NK-92 (cell line): Measurements from ENCODE around the gene SP6.

Experiments used
- DNase-seq: peaks from one replicate; lab custom pipeline; 2025; ENCODE audit not compliant: unreplicated experiment; lab: John Stamatoyannopoulos, UW

The SP6 gene

DNA sequence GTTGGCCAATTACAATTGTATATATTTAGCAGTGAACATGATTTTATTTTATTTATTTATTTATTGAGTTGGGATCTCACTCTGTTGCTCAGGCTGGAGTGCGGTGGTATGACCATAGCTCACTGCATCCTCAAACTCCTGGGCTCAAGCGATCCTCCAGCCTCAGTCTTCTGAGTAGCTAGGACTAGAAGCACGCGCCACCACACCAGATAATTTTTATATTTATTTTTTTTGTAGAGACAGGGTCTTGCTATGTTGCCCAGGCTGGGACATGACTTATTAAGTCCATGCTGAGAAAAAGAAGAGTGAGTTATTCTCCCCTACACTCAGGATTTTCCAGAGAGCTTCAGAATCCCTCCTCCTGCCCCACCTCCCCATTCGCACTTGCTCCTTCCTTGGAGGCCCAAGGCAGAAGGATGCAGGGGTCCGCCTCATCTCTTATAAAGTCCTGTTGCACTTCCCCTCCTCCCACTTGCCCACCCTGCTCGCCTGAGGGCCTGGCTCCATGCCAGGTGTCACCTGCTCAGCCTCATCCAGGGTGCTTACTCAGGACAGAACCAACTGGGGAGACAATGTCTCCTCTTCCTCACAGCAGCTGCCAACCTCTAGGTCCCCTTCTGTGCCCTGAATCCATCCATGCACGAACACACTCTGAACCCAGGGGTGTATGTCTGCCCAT, 29.0 kb upstream of the SP6 start:
- DNase-seq: no peak

DNA sequence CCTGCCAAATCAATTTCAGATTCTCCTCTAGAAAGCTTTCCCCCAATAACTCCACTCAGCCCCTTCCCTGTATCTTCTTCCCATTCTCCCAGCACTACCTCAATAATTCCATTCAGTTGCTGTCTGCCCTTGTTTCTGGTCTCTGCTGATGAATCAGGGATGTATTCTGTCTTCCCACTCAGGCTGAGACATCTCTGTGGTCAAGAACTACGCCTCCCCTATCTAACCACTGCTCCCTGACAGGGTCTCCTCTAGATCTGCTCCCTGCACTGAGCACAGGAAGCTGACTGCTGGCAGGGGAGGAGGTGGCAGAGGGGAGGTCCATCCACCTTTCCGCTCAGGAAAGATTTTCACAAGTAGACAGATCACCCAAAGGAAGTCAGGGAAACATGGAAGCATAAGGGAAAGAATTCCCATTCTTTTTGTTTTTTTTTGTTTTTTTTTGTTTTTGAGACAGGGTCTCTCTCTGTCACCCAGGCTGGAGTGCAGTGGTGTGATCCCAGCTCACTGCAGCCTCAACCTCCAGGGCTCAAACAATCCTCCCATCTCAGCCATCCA, 28.1 kb upstream of the SP6 start:
- no peak for DNase-seq

DNA sequence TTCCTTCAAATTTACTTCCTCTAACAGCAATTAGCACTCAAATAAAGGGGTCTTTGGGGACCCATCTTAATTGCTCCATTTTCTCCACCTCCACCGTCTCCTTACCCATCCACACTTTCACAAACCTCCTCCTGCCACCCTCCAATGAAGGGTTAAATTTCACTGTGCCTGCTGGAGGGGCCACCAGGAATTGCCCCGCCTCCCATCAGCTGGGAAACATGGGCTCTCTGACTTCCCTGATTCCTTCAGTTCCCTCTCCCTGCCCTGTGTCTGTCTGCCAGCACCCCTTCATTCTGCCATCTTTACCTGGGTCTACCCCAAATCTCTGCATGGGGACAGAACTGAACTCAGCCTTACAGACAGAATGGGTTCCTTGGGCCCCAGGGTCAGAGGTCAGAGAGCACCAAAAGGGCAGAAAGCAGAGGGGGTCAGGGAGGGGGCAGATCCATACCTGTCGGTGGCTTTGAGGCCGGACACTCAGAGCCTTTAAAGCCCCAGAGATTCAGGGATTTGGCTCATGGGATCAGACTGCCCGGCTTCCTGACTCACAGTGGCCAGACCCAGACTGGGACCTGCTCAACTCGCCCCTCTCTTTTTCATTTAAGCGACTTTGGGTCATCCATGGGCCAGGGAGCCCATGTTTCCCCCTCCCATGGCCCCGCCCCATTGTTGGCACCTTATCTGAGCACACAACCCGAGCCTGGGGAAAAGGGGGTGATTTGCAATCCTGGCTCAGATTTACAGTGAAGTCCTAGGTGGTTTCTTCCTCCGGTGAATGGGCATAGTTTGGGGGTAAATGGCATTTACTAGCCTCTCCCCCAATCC, 27.5 kb upstream of the SP6 start:
- no peak for DNase-seq

DNA sequence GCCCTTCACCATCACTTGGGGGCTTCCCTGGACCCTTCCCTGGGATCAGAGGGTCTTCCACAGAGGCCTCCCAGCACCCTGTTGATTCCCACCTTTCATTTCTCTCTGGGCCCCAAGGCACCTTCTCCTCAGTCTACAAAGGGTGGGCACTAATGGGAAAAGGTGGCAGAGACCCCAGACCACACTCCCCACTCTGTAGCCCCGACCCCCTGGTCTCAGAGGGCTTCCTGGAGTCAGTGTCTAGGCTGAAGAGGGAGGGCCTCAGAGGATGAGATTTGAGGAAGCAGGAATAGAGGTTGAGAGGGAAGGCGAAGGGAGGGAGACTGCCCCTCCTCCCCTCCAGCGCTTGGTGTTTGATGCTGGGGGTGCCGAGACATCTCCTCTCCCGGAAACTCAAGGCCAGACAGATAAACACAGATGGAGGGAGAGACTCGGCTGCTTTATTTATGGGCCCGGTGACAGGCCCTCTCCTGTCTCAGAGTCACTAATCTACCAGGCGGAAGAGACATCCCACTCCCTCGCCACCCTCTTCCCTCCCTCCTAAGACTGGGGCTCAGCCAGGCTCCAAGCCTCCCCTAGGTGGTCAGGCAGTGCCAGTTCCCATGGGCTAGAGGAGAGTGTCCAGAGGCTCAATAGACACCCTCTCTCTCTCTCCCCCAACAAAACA, 26.5 kb upstream of the SP6 start:
- no peak for DNase-seq

DNA sequence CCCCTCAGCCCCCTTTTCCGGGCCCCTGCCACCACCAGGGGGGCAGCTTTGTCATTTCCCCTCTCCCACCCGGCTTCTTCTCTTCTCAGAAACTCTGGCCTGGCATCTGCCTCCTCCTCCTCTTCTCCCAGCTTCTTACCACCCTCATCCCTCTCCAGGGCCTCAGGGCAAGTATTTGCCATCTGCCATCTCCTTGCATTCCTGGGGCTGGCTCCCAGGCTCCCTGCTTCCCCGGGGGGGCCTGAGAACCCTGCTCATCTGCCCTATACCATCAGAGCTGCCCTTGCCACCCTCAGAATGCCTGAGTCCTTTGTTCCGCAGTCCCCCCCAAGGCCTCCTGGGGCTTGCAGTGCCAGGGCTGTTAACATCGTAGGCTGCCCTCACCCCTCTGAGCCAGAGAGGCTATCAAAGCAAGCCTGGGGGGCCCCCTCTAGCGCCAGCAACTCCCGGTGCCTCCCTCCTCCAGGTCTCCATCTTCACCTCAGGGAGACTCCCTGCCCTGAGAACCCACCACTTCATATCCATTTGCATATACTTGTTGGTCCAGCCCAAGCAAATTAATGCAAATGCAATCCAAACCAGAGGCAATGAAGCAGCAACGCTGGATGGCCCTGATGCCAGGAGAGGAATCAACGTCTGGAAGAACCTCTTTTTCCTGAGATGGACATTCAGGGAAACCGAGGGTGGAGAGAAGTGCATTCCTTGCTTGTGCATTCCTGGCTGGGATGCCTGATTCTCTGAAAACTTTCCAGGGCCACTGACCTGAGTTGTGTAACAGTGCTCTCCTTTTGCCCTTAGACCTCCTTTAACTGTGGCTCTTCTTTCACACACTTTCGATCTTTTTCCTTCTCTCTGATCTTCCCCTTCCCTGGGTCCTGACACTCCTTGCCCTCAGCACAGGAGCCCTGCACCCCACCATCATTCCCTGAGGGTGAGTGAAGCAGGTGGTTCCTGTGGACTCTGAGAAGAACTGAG, 24.3 kb upstream of the SP6 start:
- DNase-seq: no peak

DNA sequence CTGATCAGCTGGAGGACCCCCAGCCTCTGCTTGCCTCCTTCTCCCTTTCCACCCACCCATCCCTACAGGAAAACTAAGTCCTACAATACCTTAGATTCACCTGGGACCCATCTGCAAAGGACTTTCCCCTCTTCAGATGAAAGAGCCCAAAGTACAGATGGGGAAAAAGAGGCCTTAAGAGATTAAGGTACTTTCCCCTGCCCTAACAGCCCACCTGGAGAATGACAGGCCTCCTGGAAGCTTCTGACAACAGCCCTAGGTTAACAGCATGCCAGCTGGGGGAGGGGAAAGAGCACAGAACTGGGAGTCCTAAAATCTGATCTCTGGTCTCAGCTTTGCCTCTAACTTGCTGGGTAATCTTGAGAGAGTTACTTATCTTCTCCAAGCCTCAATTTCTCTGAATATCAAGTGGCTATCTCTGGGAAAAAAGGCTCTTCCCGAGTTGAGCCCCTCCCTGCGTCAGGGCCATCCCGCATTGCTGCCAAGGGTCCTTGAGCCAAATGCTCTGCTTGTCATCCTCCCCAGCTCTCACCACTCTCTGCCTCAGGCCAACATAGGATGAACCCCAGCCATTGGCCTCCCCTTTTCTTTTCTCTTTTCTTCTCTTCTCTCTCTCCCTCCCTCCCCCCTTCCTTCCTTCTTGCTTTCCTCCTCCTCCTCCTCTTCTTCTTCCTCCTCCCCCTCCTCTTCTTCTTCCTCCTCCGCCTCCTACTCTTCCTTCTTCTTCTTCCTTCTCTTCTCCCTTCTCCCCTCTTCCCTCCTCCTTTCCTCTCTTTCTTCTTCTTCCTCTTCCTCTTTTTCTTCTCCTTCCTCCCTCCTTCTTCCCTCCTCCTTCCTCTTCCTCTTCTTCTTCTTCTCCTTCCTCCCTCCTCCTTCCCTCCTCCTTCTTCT, 22.5 kb upstream of the SP6 start:
- DNase-seq: no peak

DNA sequence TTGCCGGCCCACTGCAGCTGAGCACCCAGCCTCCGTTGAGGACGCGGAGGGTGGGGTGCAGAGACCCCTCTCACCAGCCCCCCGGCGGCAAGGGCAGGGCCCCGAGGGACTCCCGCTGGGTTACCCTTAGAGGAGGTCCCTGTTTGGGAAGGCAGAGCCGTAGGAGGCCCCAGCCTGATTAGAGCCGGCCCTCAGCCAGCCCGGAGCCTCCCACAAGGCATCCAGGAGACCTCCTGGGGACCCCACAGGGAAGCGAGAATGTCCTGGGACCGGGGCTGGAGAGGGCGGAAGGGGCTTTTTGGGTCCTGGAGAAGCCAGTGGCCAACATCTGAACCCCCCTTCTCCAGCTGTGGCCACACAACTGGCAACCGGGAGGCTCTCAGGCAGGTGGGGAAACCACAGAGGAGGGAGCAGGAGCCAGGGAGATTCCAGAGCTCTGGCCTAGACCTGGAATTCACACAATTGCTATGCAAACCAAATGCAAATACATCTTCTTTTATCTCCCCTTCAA, 21.7 kb upstream of the SP6 start:
- DNase-seq: no peak

DNA sequence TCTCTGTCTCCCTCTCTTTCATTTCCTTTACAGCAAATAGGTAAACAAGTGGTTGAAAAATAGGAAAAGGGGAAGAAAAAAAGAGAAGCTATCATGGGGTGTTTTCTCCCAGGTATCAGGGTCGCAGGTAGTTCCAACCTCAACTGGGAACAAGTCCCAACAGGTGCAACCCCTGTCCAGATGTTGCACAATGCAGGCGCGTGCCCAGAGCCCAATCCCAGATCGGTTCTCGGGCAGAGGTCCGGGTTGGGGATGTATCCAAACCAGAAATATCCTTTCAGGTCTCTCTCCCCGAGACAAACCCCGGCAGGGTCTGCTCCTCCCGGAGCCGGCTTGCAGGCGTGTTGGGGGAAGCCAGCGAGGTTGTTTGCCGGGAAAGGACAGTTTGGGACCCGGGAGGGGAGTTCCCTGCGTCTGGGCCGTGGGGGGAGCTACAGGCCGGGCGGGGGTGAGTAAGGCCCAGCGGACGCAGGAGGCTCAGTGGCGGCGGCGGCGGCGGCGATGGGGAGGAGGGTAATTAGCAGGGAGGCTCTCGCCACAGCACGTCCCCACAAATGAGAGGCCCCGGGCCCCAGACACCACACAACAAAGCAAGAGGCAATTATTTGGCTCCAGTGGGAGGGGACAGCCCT, 21.2 kb upstream of the SP6 start:
- no peak for DNase-seq

DNA sequence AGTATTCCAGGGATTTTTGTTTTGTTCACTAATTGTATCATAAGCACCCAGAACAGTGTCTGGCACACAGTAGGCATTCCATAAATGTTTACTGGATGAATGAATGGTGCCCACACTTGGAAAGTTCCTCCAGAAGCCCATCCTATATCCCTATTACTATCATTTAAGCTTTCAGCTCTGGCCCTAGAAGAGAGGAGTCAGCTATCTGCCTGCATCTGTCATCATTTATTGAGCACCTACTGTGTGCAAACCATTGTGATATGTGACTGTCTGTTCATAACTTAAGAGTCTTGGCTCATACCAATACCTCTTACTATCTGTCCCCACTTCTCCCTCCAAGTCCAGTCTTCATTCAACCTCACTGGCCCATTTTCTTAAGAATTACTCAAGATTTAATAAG, 20.1 kb upstream of the SP6 start:
- no peak for DNase-seq

DNA sequence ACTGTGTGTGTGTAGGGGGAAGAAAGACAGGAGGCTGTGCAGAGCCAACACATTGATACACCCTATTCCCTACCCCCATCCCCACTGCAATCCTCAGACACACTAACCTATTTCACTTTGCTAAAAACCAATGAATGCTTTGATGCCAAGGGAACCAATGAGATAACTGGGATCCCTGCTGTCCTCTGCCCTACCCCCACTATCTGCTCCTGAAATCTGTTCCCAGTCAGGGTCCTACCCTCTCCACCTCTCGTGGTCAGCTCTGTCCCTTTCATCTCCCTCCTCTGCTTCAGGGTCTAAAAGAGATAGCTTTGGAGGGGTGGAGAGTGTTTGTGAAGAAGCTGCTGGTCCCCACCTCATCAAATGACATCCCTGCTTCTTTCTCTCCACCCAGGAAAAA, 19.1 kb upstream of the SP6 start:
- no peak for DNase-seq

DNA sequence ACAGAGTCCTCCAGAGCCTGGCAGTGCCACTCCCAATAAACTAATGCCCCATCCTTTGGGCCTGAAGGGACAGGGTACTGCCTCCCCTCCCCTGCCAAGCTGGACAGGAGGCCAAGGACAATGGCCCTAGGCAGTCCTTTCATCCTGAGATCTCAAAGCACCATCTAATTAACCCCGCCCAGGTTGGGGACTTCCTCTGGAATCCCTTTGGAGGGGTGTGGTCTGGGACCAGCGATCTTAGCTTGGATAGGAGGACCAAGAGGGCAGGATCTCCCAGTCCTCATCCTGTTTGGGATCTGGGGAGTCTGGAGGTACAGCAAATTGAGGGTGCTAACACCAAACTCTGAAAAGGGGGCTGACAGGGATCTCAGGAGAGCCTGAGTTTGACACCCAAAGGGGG, 18.2 kb upstream of the SP6 start:
- no peak for DNase-seq

DNA sequence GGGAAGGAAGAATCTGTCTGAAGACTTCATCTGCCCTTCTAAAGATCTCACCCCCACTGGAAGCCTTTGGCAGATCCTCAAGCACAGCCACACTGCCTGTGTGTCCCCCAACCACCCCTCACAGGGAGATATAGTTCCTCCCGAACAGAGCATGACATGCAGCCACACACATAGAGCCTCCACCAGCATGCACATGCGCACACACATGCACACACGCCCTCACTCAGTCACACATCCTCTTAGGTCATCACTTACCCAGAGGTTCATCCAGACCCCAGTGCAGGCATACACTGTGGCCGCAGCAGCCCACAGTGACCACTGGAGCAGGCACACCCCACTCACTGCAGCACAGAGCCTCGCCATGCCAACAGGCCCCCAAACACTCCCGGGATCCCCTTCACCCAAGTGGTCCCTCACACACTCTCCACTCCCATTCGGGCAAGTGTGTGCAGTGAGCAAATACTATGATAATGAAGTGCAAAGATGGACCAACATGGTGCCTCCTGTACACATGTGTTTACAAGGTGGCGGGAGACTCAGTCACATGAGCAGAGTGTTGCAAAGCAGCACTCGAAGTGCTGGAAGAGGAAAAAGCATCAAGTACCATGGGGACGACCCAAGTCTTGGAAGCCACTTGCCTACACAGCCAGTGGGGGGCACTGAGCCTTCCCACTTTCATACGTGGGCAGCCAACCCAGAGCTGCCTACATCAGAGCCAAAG, 17.0 kb upstream of the SP6 start:
- no peak for DNase-seq

DNA sequence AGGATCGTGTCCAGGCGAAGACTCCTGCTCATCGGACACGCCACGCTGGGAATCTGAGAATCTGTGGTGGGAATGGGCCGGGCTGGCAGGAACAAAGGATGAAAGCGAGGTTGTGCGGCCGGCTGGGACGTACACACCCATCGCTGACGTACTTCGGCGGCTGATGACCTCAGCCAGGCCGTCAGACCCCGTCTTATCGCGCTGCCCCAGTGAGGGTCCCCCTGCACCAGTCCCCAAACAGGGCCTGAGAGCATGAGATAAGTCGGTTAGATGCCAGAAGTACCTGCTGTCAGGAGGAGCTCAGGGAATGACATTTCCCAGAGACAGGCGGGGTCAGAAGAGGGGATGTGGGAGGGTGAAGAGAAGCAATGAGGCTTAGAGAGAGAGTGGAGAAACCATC, 16.0 kb upstream of the SP6 start:
- DNase-seq: no peak

DNA sequence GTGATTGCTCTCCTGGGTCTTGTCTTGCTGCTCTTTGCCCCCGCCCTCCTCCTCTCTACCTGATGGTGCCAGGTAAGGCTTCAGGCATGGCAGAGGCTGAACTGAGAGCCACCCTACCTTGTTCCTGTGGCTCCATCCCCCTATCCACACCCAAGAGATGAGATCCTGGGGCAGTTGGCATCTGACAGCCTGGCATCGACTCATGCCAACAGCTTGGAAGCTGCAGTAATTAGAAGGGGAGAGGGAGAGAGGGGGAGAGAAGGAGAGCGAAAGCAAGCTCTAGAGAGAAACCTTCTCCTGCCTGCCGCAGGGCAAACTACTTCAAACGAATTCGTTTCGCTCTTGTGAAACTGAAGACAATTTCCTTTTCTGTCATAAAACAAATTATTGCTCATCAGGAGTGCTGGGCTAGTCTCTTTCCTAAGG, 13.8 kb upstream of the SP6 start:
- DNase-seq: no peak

DNA sequence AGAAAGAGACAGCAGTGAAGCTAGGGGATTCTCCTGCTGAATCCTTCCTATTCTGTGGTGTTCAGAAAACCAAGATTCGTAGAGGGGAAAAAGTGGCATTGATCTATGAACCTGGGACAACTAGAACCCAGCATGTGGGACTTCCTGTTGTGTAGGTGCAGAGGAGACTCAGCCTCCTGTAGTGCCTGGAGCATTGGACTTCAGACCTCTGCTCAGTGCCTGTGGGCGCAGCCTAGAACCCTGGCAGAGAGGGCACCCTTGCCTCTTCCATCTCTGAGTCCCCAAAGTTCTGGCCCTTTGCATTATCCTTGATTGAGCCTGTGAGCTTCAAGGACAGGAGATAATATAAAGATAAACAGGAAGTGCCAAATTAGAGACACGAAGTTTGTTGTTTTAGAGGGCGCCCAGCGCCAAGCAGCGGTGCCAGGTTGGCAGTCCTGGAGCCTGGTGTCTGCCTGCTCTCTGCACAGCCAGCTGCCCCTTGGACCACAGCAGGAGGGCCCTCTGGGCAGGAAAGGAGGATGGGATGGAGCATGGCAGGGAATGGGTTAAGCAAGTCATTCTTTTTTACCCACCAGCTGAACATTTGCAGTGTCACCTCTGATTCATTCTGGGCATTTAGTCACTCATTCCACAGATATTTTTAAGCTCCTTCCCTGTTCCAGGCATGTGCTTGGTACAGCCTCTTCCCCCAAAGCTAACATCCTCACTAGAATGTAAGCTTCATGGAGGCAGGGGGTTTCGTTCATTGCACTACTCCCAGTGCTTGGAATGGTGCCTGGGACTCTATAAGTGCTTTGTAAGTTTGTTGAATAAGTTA, 11.9 kb upstream of the SP6 start:
- DNase-seq: no peak

DNA sequence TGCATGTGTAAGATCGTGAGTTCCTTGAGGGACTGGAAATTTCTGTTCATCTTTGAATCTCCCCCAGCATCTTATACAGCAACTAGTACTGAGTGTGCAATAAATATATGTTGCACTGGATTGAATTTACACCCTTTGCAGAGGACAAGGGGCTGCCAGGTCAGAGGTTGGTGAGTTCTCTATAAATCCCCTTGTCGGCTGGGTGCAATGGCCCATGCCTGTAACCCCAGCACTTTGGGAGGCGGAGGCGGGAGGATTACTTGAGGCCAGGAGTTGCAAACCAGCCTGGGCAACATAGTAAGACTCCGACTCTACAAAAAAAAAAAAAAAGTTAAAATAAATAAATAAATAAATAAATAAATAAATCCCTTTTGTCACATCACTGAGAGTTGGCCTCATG, 9.4 kb upstream of the SP6 start:
- no peak for DNase-seq
